ENCODE measurements around the gene JUN. TPM values are rescaled to one million over a fixed set of nuclear protein-coding genes. Genes with fewer than 3 reads are reported as not detected.

The JUN gene
- total and polyA plus RNA-seq, 3 donors from 2014 or later = 40.9 to 67.8 (median 60.6) TPM

DNA sequence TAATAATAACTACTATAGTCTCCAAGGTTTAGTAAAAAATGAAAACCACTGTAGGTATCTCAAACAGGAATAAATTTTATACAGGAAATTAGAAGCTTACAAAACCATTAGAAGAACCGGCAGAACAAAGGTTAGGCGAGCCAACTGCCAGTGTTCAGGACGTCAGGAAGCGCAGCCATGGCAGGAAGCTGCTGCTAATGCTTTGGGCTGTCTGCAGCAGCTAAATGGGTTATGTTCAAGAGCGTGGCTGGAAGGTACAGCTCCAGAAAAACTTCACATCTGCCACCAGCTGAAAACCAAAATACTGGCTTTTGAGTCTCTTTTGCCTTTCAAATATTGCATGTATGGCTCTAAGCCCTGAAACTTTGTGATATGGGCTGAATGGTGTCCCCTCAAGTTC, 48.3 kb downstream of the JUN start:
- Histone ChIP-seq H3K9me3 (no peaks in the 10 kb centered on the region), H3K27ac (no peak overlapping the region), H3K27me3 (no peaks in the 10 kb centered on the region), H3K4me3 (no peak overlapping the region), H3K4me1 (no peaks in the 10 kb centered on the region), H3K36me3 (ENCODE audit: low read depth, missing control alignments) (no peaks in the 10 kb centered on the region)
- WGBS, 2 donors = 78 to 86% methylated on average over 5 of the region's 5 CpGs
- TF ChIP-seq, protein P1, sequence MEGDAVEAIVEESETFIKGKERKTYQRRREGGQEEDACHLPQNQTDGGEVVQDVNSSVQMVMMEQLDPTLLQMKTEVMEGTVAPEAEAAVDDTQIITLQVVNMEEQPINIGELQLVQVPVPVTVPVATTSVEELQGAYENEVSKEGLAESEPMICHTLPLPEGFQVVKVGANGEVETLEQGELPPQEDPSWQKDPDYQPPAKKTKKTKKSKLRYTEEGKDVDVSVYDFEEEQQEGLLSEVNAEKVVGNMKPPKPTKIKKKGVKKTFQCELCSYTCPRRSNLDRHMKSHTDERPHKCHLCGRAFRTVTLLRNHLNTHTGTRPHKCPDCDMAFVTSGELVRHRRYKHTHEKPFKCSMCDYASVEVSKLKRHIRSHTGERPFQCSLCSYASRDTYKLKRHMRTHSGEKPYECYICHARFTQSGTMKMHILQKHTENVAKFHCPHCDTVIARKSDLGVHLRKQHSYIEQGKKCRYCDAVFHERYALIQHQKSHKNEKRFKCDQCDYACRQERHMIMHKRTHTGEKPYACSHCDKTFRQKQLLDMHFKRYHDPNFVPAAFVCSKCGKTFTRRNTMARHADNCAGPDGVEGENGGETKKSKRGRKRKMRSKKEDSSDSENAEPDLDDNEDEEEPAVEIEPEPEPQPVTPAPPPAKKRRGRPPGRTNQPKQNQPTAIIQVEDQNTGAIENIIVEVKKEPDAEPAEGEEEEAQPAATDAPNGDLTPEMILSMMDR (IDR thresholded peaks at IDR 0.05) = no peak
- no peak for TF ChIP-seq POLR2A (IDR thresholded peaks at IDR 0.05)
- no peak for DNase-seq
- intact Hi-C loops (cut with DNase I; ENCODE audit: low total_unique reads) = no loop called here

DNA sequence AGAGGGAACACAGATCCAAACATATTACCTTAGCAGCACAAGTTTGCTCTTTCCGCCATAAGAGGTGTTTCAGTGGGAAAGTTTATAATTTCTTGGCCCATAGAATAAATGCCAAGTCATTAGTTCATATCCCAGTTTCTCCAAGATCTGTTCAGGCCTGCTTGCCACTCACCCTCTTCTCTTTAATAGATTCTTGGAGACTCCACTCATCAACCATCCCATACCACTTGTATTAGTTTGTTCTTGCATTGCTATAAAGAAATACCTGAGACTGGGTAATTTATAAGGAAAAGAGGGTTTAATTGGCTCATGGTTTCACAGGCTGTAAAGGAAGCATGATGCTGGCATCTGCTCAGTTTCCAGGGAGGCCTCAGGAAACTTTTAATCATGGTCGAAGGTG, 49.2 kb downstream of the JUN start:
- intact Hi-C loops (cut with DNase I; ENCODE audit: low total_unique reads) = no loop called here
- DNase-seq = no peak
- Histone ChIP-seq H3K4me3 (no peak overlapping the region), H3K36me3 (ENCODE audit: low read depth, missing control alignments) (no peaks in the 10 kb centered on the region), H3K9me3 (no peaks in the 10 kb centered on the region), H3K27ac (no peak overlapping the region), H3K27me3 (no peaks in the 10 kb centered on the region), H3K4me1 (no peaks in the 10 kb centered on the region)
- TF ChIP-seq, protein P1 (IDR thresholded peaks at IDR 0.05) = no peak
- no peak for TF ChIP-seq POLR2A (IDR thresholded peaks at IDR 0.05)
- WGBS, 2 donors = 88 to 98% methylated on average over 2 of the region's 2 CpGs

DNA sequence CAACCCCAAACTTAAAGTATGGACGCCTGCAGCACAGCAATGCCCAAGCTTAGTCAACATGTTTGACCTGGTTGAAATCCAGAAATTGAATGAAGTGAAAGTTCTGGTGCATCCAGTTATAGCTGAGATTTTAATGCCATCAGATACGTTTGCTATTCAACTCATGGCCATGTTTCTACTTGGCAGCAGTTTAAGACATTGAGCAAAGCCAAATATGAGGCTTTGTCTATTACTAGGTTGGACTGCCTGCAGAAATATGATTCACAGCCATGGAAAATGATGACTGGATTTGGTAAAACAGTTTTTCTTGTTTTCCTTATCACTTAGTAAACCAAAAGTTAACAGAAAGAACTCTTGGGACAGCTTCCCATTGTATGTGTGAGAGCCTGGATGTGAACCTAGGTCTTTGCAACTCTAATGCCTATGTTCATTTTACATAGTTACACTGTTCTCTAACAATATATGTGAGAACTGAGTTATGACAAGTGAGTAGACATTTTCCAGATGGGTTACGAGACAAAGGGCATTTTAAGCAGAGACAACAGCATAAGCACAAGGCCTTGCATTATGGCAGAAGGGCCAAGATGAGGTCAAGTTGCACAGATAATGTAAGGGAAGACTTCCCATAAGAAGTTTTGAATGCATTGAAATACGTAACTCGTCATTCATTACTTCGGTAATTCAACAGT, 51.6 kb downstream of the JUN start:
- Histone ChIP-seq H3K4me1 (no peaks in the 10 kb centered on the region), H3K27ac (no peak overlapping the region), H3K4me3 (no peak overlapping the region), H3K9me3 (no peaks in the 10 kb centered on the region), H3K36me3 (ENCODE audit: low read depth, missing control alignments) (no peaks in the 10 kb centered on the region), H3K27me3 (no peaks in the 10 kb centered on the region)
- DNase-seq = no peak
- intact Hi-C loops (cut with DNase I; ENCODE audit: low total_unique reads) = no loop called here
- WGBS, 2 donors = 85 to 88% methylated on average over 6 of the region's 6 CpGs
- TF ChIP-seq POLR2A (IDR thresholded peaks at IDR 0.05) = no peak
- TF ChIP-seq, protein P1 (IDR thresholded peaks at IDR 0.05) = no peak

Other genes starting within 250 kb of the JUN start
- gene OMA1, start 237.3 kb downstream of the JUN start, total RNA-seq = 10 to 100 TPM; 22.1 to 24.7 TPM
- gene OMA1, start 237.3 kb downstream of the JUN start, polyA plus RNA-seq (ENCODE audit: insufficient read depth, low read depth, low replicate concordance) = 10.9 TPM
- gene TACSTD2, start 206.8 kb downstream of the JUN start, total RNA-seq = under 1 TPM; 0.87 to 0.93 TPM
- gene TACSTD2, start 206.8 kb downstream of the JUN start, polyA plus RNA-seq (ENCODE audit: insufficient read depth, low read depth, low replicate concordance) = 1.2 TPM
- gene MYSM1, start 84.0 kb downstream of the JUN start, total RNA-seq = 10 to 100 TPM; 28.3 to 29.1 TPM
- 13.0 TPM for gene MYSM1, start 84.0 kb downstream of the JUN start, polyA plus RNA-seq (ENCODE audit: insufficient read depth, low read depth, low replicate concordance)